Nucleus accumbens (tissue), 56 donors: ENCODE measurements around the gene PISD.

Experiments
- DNase-seq, 56 donors: peaks; one replicate each; lab custom pipeline; 2025; lab: John Stamatoyannopoulos, UW

The PISD gene

GRCh38 chr22:31627223-31627731 lies 34.7 kb downstream of the PISD start:
- DNase-seq: no peak

- peak in 2 of 56 donors; percentile 28 to 39 for DNase-seq
Measured at GRCh38 chr22:31626427-31627150, 35.4 kb downstream of the PISD start.

GRCh38 chr22:31625661-31626426 lies 36.2 kb downstream of the PISD start:
- DNase-seq: peak in 49 of 56 donors; percentile 25 to 88 (median 58)

GRCh38 chr22:31625257-31625640 lies 36.8 kb downstream of the PISD start:
- DNase-seq: peak in 4 of 56 donors; percentile 29 to 49 (median 42)

GRCh38 chr22:31623592-31624304 lies 38.3 kb downstream of the PISD start:
- peak in 2 of 56 donors; percentile 40 to 44 for DNase-seq

- no peak for DNase-seq
Measured at GRCh38 chr22:31622980-31623379, 39.0 kb downstream of the PISD start.

GRCh38 chr22:31621507-31622124 lies 40.4 kb downstream of the PISD start:
- DNase-seq: no peak

GRCh38 chr22:31620756-31621480 lies 41.1 kb downstream of the PISD start:
- DNase-seq: no peak

- DNase-seq: no peak
Measured at GRCh38 chr22:31619611-31620300, 42.3 kb downstream of the PISD start.

- no peak for DNase-seq
Measured at GRCh38 chr22:31618471-31619176, 43.4 kb downstream of the PISD start.

- DNase-seq: no peak
Measured at GRCh38 chr22:31618057-31618456, 44.0 kb downstream of the PISD start.

GRCh38 chr22:31616315-31616980 lies 45.6 kb downstream of the PISD start:
- DNase-seq: peak in 1 of 56 donors; percentile 29

GRCh38 chr22:31615940-31616314 lies 46.1 kb downstream of the PISD start:
- DNase-seq: no peak

- no peak for DNase-seq
Measured at GRCh38 chr22:31615491-31615860, 46.5 kb downstream of the PISD start.

GRCh38 chr22:31614781-31615490 lies 47.1 kb downstream of the PISD start:
- DNase-seq: no peak

- no peak for DNase-seq
Measured at GRCh38 chr22:31613904-31614296, 48.1 kb downstream of the PISD start.

- DNase-seq: no peak
Measured at GRCh38 chr22:31613286-31613903, 48.6 kb downstream of the PISD start.
